Neural progenitor cell (in vitro differentiated cells): ENCODE measurements around the gene FADS2.

ENCODE experiments used
- EZH2 ChIP-seq: fragments of 200-600 bp; sonication (generic); IDR thresholded peaks from 2 replicates; pipeline ENCODE4 v1.6.1; 2017; ENCODE audit warnings: antibody characterized with exemption, mild to moderate bottlenecking, moderate library complexity
- TF ChIP-seq, protein P1 (sequence below): fragments of 200-600 bp; sonication (generic); IDR thresholded peaks from 2 replicates; pipeline ENCODE4 v1.5.1; 2017; ENCODE audit warnings: antibody characterized with exemption, mild to moderate bottlenecking

- TF ChIP-seq, protein P1, sequence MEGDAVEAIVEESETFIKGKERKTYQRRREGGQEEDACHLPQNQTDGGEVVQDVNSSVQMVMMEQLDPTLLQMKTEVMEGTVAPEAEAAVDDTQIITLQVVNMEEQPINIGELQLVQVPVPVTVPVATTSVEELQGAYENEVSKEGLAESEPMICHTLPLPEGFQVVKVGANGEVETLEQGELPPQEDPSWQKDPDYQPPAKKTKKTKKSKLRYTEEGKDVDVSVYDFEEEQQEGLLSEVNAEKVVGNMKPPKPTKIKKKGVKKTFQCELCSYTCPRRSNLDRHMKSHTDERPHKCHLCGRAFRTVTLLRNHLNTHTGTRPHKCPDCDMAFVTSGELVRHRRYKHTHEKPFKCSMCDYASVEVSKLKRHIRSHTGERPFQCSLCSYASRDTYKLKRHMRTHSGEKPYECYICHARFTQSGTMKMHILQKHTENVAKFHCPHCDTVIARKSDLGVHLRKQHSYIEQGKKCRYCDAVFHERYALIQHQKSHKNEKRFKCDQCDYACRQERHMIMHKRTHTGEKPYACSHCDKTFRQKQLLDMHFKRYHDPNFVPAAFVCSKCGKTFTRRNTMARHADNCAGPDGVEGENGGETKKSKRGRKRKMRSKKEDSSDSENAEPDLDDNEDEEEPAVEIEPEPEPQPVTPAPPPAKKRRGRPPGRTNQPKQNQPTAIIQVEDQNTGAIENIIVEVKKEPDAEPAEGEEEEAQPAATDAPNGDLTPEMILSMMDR: no peak
- TF ChIP-seq EZH2: no peak
These were observed 9.4 kb downstream of the FADS2 start for GRCh38 chr11:61837411-61838005.
